ENCODE results near the gene DMRTB1.

DMRTB1 gene

DNA sequence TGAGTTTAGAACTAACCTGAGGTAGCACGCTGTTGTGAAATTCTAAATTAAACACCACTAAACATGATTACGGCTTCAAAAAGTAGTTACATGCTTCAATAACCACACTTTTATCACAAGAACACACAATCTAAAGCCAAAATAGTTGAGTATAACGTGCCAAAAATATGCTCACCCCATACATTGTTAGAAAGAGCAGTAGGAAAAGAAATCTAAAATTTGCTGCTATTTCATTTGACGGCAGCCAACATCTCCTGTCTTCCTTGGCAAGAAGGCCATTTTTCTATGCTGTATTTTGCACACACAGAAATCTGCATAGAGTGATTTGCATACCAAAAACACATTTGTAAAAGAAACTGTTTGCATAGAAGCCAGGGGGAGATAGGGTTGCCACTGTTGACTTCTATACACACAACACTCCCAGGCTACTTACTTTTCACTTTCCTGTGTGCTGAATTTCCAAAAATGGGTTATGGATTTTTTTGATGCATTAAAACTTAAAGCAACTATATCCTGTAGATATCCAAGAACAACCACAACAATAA, 42.9 kb upstream of the DMRTB1 start:
- Histone ChIP-seq H3K27ac (ENCODE audit: low read depth in 2 of 2, low read length in 2 of 2) (no peak overlapping the region), H3K9me3 (ENCODE audit: control insufficient read depth in 2 of 2, low read length in 2 of 2) (peaks cover 0 to 2% of the 10 kb centered on the region in 2 donors), H3K36me3 (ENCODE audit: control insufficient read depth in 2 of 2, insufficient read depth in 2 of 2, low read length in 2 of 2) (no peaks in the 10 kb centered on the region), H3K9ac (ENCODE audit: low read depth in 1 of 2, low read length in 2 of 2) (no peak overlapping the region), H3K4me1 (ENCODE audit: control insufficient read depth in 2 of 2, insufficient read depth in 2 of 2, low read length in 2 of 2) (peaks cover 4% of the 10 kb centered on the region in 2 donors), H3K27me3 (ENCODE audit: control insufficient read depth in 2 of 2, insufficient read depth in 2 of 2, low read length in 2 of 2) (peaks cover 3 to 4% of the 10 kb centered on the region in 2 donors), H3K4me3 (ENCODE audit: low read length in 2 of 2) (no peak overlapping the region)

DNA sequence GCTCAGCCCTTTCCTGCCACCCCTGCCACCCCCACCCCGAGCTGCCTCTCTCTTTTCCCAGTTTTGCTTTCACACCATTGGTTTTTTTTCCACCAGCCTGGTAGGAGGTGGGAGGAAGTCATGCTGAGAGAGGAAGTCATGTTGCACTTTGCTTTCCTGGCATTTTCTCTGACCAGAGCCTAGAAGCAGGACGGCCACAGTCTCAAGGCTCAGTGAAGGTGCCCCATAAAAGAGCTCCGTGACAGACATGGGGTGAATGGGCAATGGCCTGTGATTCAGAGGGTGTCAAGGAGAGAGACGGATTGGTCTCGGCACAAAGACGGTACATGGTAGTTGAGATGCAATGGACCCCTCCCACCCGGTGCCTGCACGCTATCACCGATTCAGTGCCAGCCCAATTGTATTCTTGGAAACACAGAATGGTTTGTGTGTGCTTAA, 42.1 kb upstream of the DMRTB1 start:
- H3K9me3 ChIP-seq (ENCODE audit: control insufficient read depth in 2 of 2, low read length in 2 of 2): peaks cover 0 to 3% of the 10 kb centered on the region in 2 donors
- H3K4me3 ChIP-seq (ENCODE audit: low read length in 2 of 2): no peak overlapping the region
- no peak overlapping the region for H3K9ac ChIP-seq (ENCODE audit: low read depth in 1 of 2, low read length in 2 of 2)
- H3K36me3 ChIP-seq (ENCODE audit: control insufficient read depth in 2 of 2, insufficient read depth in 2 of 2, low read length in 2 of 2): no peaks in the 10 kb centered on the region
- H3K27me3 ChIP-seq (ENCODE audit: control insufficient read depth in 2 of 2, insufficient read depth in 2 of 2, low read length in 2 of 2): peaks cover 3 to 4% of the 10 kb centered on the region in 2 donors
- peaks cover 4% of the 10 kb centered on the region in 2 donors for H3K4me1 ChIP-seq (ENCODE audit: control insufficient read depth in 2 of 2, insufficient read depth in 2 of 2, low read length in 2 of 2)
- H3K27ac ChIP-seq (ENCODE audit: low read depth in 2 of 2, low read length in 2 of 2): no peak overlapping the region

DNA sequence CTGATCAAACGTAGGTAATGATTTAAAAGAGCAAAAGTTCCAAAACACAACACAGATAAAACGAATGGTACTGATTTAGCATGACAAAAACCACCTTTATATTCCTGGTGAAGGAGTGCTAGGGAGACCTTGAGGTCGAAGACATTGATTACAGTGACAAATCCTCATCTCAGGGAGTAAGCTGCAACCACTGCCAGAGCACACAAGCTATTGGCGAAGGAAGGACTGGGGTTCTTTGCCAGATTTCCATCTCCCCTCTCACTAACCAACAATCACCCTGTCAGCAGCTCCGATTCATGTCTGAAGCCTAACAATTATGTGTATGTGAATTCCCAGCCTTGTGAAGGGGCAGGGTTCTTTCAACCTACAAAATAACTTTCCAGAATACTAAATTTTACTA, 40.2 kb upstream of the DMRTB1 start:
- no peak overlapping the region for H3K27ac ChIP-seq (ENCODE audit: low read depth in 2 of 2, low read length in 2 of 2)
- no peak overlapping the region for H3K9ac ChIP-seq (ENCODE audit: low read depth in 1 of 2, low read length in 2 of 2)
- peaks cover 3 to 4% of the 10 kb centered on the region in 2 donors for H3K27me3 ChIP-seq (ENCODE audit: control insufficient read depth in 2 of 2, insufficient read depth in 2 of 2, low read length in 2 of 2)
- H3K4me3 ChIP-seq (ENCODE audit: low read length in 2 of 2): no peak overlapping the region
- H3K36me3 ChIP-seq (ENCODE audit: control insufficient read depth in 2 of 2, insufficient read depth in 2 of 2, low read length in 2 of 2): no peaks in the 10 kb centered on the region
- H3K4me1 ChIP-seq (ENCODE audit: control insufficient read depth in 2 of 2, insufficient read depth in 2 of 2, low read length in 2 of 2): no peaks in the 10 kb centered on the region
- peaks cover 0 to 3% of the 10 kb centered on the region in 2 donors for H3K9me3 ChIP-seq (ENCODE audit: control insufficient read depth in 2 of 2, low read length in 2 of 2)

DNA sequence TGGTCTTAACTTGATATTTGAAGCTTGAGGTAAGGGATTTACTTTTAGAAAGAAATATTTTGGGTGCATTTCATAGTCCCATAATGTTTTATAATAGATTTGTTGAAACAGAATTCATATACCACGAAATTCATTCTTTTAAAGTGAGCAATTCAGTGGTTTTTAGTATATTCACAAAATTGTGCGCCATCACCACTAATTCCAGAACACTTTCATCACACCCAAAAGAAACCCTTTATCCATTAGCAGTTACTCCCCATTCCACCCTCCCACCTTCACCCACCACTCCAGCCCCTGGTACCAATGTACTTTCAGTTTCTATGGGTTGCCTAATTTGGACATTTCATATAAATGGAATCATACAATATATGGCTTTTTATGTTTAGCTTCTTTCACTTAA, 38.9 kb upstream of the DMRTB1 start:
- H3K36me3 ChIP-seq (ENCODE audit: control insufficient read depth in 2 of 2, insufficient read depth in 2 of 2, low read length in 2 of 2): no peaks in the 10 kb centered on the region
- H3K27me3 ChIP-seq (ENCODE audit: control insufficient read depth in 2 of 2, insufficient read depth in 2 of 2, low read length in 2 of 2): peaks cover 3 to 4% of the 10 kb centered on the region in 2 donors
- H3K9me3 ChIP-seq (ENCODE audit: control insufficient read depth in 2 of 2, low read length in 2 of 2): peaks cover 0 to 3% of the 10 kb centered on the region in 2 donors
- H3K4me1 ChIP-seq (ENCODE audit: control insufficient read depth in 2 of 2, insufficient read depth in 2 of 2, low read length in 2 of 2): no peaks in the 10 kb centered on the region
- H3K4me3 ChIP-seq (ENCODE audit: low read length in 2 of 2): no peak overlapping the region
- no peak overlapping the region for H3K27ac ChIP-seq (ENCODE audit: low read depth in 2 of 2, low read length in 2 of 2)
- H3K9ac ChIP-seq (ENCODE audit: low read depth in 1 of 2, low read length in 2 of 2): no peak overlapping the region

DNA sequence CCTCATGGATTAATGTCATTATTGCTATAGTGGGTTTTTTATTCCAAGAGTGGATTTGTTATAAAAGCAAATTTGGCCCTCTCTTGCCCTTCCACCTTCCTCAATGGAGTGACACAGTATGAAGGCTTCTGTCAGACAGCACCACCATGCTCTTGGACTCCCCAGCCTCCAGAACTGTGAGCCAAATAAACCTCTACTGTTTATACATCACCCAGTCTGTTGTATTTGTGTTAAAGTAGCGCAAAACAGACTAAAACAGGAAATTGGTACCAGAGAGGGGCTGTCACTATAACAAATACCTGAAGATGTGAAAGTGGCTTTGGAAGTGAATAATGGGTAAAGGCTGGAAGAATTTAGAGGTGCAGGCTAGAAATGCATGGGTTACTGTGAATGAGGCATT, 38.0 kb upstream of the DMRTB1 start:
- H3K27ac ChIP-seq (ENCODE audit: low read depth in 2 of 2, low read length in 2 of 2): no peak overlapping the region
- H3K4me1 ChIP-seq (ENCODE audit: control insufficient read depth in 2 of 2, insufficient read depth in 2 of 2, low read length in 2 of 2): no peaks in the 10 kb centered on the region
- peaks cover 0 to 3% of the 10 kb centered on the region in 2 donors for H3K9me3 ChIP-seq (ENCODE audit: control insufficient read depth in 2 of 2, low read length in 2 of 2)
- H3K27me3 ChIP-seq (ENCODE audit: control insufficient read depth in 2 of 2, insufficient read depth in 2 of 2, low read length in 2 of 2): peaks cover 3 to 4% of the 10 kb centered on the region in 2 donors
- H3K9ac ChIP-seq (ENCODE audit: low read depth in 1 of 2, low read length in 2 of 2): no peak overlapping the region
- H3K4me3 ChIP-seq (ENCODE audit: low read length in 2 of 2): no peak overlapping the region
- H3K36me3 ChIP-seq (ENCODE audit: control insufficient read depth in 2 of 2, insufficient read depth in 2 of 2, low read length in 2 of 2): no peaks in the 10 kb centered on the region

DNA sequence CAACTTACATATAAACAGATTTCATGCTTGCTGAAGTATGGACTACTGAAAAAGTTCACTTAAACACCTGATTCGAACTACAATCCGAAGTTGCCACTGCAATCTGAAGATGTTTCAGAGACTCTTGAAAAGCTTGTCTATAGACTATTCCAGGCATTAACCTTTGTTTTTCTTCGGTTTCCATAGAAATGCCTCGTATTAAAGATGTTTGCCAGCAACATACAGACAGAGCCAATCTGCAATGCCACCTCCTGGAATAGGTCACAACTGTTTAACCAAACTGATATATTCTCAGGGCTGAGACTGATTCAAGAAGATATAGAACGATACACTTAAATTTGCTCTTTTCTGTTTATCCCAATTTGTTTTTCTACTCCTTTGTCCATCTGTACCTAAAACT, 28.9 kb upstream of the DMRTB1 start:
- no peak overlapping the region for H3K27ac ChIP-seq (ENCODE audit: low read depth in 2 of 2, low read length in 2 of 2)
- no peaks in the 10 kb centered on the region for H3K27me3 ChIP-seq (ENCODE audit: control insufficient read depth in 2 of 2, insufficient read depth in 2 of 2, low read length in 2 of 2)
- H3K36me3 ChIP-seq (ENCODE audit: control insufficient read depth in 2 of 2, insufficient read depth in 2 of 2, low read length in 2 of 2): no peaks in the 10 kb centered on the region

DNA sequence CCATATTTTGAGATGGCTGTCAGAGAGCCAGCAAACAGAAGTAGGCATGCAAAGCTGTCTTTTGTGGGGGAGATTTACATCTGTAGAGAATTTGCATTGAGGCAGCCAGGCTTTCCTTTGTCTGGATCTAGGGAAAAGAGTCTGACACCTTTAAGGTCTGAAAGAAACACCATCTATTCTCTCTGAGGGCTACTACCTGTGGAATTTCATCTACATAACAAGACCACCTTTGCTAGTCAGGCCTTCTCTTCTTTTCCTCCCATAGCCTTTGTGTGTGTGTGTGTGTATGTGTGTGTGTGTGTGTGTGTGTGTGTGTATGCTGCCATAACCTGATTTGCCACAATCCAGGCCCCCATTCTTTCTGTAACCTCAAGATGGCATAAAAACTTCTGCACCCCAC, 28.4 kb upstream of the DMRTB1 start:
- Histone ChIP-seq H3K27ac (ENCODE audit: low read depth in 2 of 2, low read length in 2 of 2) (no peak overlapping the region), H3K4me3 (ENCODE audit: low read length in 2 of 2) (no peak overlapping the region), H3K27me3 (ENCODE audit: control insufficient read depth in 2 of 2, insufficient read depth in 2 of 2, low read length in 2 of 2) (no peaks in the 10 kb centered on the region), H3K9ac (ENCODE audit: low read depth in 1 of 2, low read length in 2 of 2) (no peak overlapping the region), H3K36me3 (ENCODE audit: control insufficient read depth in 2 of 2, insufficient read depth in 2 of 2, low read length in 2 of 2) (no peaks in the 10 kb centered on the region), H3K9me3 (ENCODE audit: control insufficient read depth in 2 of 2, low read length in 2 of 2) (no peaks in the 10 kb centered on the region), H3K4me1 (ENCODE audit: control insufficient read depth in 2 of 2, insufficient read depth in 2 of 2, low read length in 2 of 2) (no peaks in the 10 kb centered on the region)

More for the DNA sequence above, 28.9 kb upstream of the DMRTB1 start:
- Histone ChIP-seq H3K9ac (ENCODE audit: low read depth in 1 of 2, low read length in 2 of 2) (no peak overlapping the region), H3K9me3 (ENCODE audit: control insufficient read depth in 2 of 2, low read length in 2 of 2) (no peaks in the 10 kb centered on the region), H3K4me3 (ENCODE audit: low read length in 2 of 2) (no peak overlapping the region), H3K4me1 (ENCODE audit: control insufficient read depth in 2 of 2, insufficient read depth in 2 of 2, low read length in 2 of 2) (no peaks in the 10 kb centered on the region)

DNA sequence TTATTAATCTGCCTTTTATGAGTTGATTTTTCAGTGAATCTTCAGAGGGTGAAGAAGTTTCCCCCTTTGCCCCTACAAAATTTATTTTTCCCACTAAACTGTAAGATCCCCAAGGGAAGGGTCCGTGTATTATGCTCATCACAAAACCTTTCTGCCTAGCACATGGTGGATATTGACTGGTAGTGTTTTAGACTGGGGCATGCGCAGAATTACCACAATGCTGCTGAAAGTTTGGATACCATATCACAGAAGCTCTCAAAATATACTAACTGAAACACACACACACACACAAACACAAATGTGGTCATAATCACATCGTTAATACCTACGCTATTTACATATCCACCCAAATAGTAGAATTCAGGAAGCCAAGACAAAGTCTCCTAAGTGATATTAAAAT, 28.0 kb upstream of the DMRTB1 start:
- H3K9ac ChIP-seq (ENCODE audit: low read depth in 1 of 2, low read length in 2 of 2): no peak overlapping the region
- H3K4me3 ChIP-seq (ENCODE audit: low read length in 2 of 2): no peak overlapping the region
- H3K36me3 ChIP-seq (ENCODE audit: control insufficient read depth in 2 of 2, insufficient read depth in 2 of 2, low read length in 2 of 2): no peaks in the 10 kb centered on the region

DNA sequence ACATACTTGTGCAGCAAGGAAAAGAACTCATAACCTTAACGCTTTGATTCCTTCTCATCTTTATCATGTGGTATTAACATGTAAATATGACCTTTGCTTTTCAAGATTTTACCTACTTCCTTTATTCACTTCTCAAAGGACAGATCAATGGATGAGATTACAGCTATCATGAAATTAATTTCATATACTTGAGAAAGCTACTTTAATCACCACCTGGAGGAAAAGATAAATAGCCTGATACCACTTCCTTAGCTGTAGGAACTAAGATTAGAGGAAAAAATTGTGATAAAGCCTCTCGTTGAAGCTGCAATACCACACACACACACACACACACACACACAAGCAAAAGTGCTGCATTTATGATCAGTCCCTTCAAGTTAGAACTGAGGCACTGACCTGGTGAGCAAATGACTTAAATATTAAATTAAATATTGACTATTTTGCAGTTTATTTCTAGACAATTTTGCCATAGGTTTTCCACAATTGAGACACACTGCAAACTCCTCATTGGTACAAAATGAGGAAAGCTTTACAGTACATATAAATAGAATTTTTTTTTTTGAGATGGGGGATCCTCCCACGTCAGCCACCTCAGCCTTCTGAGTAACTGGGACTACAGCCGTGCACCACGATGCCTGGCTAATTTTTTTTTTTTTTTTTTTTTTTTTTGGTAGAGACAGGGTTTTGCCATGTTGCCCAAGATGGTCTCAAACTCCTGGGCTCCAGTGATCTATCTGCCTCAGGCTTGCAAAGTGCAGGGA, 27.2 kb upstream of the DMRTB1 start:
- no peaks in the 10 kb centered on the region for H3K4me1 ChIP-seq (ENCODE audit: control insufficient read depth in 2 of 2, insufficient read depth in 2 of 2, low read length in 2 of 2)
- H3K27ac ChIP-seq (ENCODE audit: low read depth in 2 of 2, low read length in 2 of 2): no peak overlapping the region
- H3K4me3 ChIP-seq (ENCODE audit: low read length in 2 of 2): no peak overlapping the region
- no peaks in the 10 kb centered on the region for H3K36me3 ChIP-seq (ENCODE audit: control insufficient read depth in 2 of 2, insufficient read depth in 2 of 2, low read length in 2 of 2)
- H3K9me3 ChIP-seq (ENCODE audit: control insufficient read depth in 2 of 2, low read length in 2 of 2): no peaks in the 10 kb centered on the region
- H3K27me3 ChIP-seq (ENCODE audit: control insufficient read depth in 2 of 2, insufficient read depth in 2 of 2, low read length in 2 of 2): no peaks in the 10 kb centered on the region
- H3K9ac ChIP-seq (ENCODE audit: low read depth in 1 of 2, low read length in 2 of 2): no peak overlapping the region

More for the DNA sequence above, 28.0 kb upstream of the DMRTB1 start:
- Histone ChIP-seq H3K27ac (ENCODE audit: low read depth in 2 of 2, low read length in 2 of 2) (no peak overlapping the region), H3K9me3 (ENCODE audit: control insufficient read depth in 2 of 2, low read length in 2 of 2) (no peaks in the 10 kb centered on the region), H3K4me1 (ENCODE audit: control insufficient read depth in 2 of 2, insufficient read depth in 2 of 2, low read length in 2 of 2) (no peaks in the 10 kb centered on the region), H3K27me3 (ENCODE audit: control insufficient read depth in 2 of 2, insufficient read depth in 2 of 2, low read length in 2 of 2) (no peaks in the 10 kb centered on the region)

DNA sequence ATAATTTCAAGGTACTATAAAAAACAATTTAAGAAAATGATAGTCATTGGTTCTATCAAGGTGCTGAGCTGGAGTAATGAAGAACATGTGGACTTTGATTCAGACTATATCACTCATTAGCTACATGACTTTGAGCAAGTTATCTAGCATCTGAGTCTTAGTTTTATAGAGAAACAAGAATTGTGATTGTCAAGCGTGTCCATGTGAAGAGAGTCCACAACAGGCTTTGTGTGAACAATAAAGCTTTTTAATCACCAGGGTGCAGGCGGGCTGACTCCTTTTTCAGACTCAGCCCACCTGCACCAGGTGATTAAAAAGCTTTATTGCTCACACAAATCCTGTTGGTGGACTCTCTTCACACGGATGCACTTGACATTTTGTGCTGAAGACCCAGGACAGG, 26.6 kb upstream of the DMRTB1 start:
- H3K27ac ChIP-seq (ENCODE audit: low read depth in 2 of 2, low read length in 2 of 2): no peak overlapping the region
- H3K9me3 ChIP-seq (ENCODE audit: control insufficient read depth in 2 of 2, low read length in 2 of 2): no peaks in the 10 kb centered on the region
- no peaks in the 10 kb centered on the region for H3K27me3 ChIP-seq (ENCODE audit: control insufficient read depth in 2 of 2, insufficient read depth in 2 of 2, low read length in 2 of 2)
- H3K36me3 ChIP-seq (ENCODE audit: control insufficient read depth in 2 of 2, insufficient read depth in 2 of 2, low read length in 2 of 2): no peaks in the 10 kb centered on the region
- no peaks in the 10 kb centered on the region for H3K4me1 ChIP-seq (ENCODE audit: control insufficient read depth in 2 of 2, insufficient read depth in 2 of 2, low read length in 2 of 2)
- no peak overlapping the region for H3K9ac ChIP-seq (ENCODE audit: low read depth in 1 of 2, low read length in 2 of 2)
- H3K4me3 ChIP-seq (ENCODE audit: low read length in 2 of 2): no peak overlapping the region
